HCT116 (cell line): ENCODE measurements around the gene PIAS2.

Source experiments
- CTCF ChIP-seq, 3 experiments: fragments of 200-600 bp in 1 of 3; sonication (generic) in 1 of 3; IDR thresholded peaks in 2 of 3; conservative IDR thresholded peaks in 1 of 3; 2 replicates each; pipeline ENCODE4 v1.5.1; 2012 to 2017; ENCODE audit warnings: low read depth in 2 of 3, low read length in 2 of 3, antibody characterized with exemption in 1 of 3, borderline replicate concordance in 1 of 3, control low read depth in 1 of 3, mild to moderate bottlenecking in 1 of 3, mixed read lengths in 1 of 3, mixed run types in 1 of 3, moderate library complexity in 1 of 3; ENCODE audit not compliant: insufficient read depth in 1 of 3
- EZH2 ChIP-seq: fragments of 200-600 bp; sonication (generic); IDR thresholded peaks from 2 replicates; pipeline ENCODE4 v1.6.1; 2017; ENCODE audit warnings: antibody characterized with exemption, mixed run types
- JUND ChIP-seq: IDR thresholded peaks from 2 replicates; pipeline ENCODE4 v1.6.1; 2012
- POLR2A ChIP-seq: IDR thresholded peaks from 2 replicates; pipeline ENCODE4 v1.7.0; 2011; ENCODE audit warnings: borderline replicate concordance; ENCODE audit not compliant: insufficient read depth, insufficient read length; ENCODE audit errors: extremely low read depth
- RAD21 ChIP-seq: IDR thresholded peaks from 2 replicates; pipeline ENCODE4 v1.6.1; 2012; ENCODE audit warnings: low read depth, mild to moderate bottlenecking
- REST ChIP-seq: IDR thresholded peaks from 2 replicates; pipeline ENCODE4 v1.6.1; 2012; ENCODE audit warnings: low read depth
- ZNF274 ChIP-seq: fragments of 200-500 bp; sonication (Bioruptor generic); IDR thresholded peaks from 2 replicates; pipeline ENCODE4 v1.6.1; 2014; ENCODE audit warnings: mild to moderate bottlenecking, low read depth, low read length, inconsistent platforms

- no peak for TF ChIP-seq JUND
- TF ChIP-seq EZH2 = no peak
- TF ChIP-seq RAD21 = no peak
- TF ChIP-seq REST = no peak
- TF ChIP-seq POLR2A = no peak
- no peak for TF ChIP-seq CTCF (IDR thresholded peaks at IDR 0.05 in 2 of 3, conservative IDR thresholded peaks at IDR 0.05 in 1 of 3; ENCODE audit: borderline replicate concordance in 1 of 3, insufficient read depth in 1 of 3, low read depth in 2 of 3, low read length in 2 of 3)
- TF ChIP-seq ZNF274 = no peak
These were observed 1.3 kb downstream of the PIAS2 start for GRCh38 chr18:46915800-46916550.
